Activated T-helper 1 cell treated with anti-CD3 and anti-CD28 coated beads, Interleukin-12 subunit alpha, Interleukin-12 subunit beta, Interleukin-2, Interleukin-4 antibody, amounts not matched to agents 30 ng/mL and 10 ng/mL and 1 ng/mL, durations not matched to agents 14 hours and 24 hours and 36 hours (primary cell): Measurements from ENCODE around the gene APBA2. TPM values are rescaled to one million over a fixed set of nuclear protein-coding genes. Genes with fewer than 3 reads are reported as not detected.
"Not testable (repeated sequence)": the region's sequence is repeated elsewhere in the genome, so short reads cannot be mapped to it uniquely, and the experiment has no call there.

Experiments used
- DNase-seq: peaks from one replicate; pipeline ENCODE4 v3.0.0; 2021; ENCODE audit warnings: low spot score
- H3K27ac Mint-ChIP-seq: one replicate; pipeline ENCODE4 v1.8.0; 2021; ENCODE audit warnings: mild to moderate bottlenecking, mixed read lengths
- H3K27me3 Mint-ChIP-seq: one replicate; pipeline ENCODE4 v1.8.0; 2022; ENCODE audit warnings: mild to moderate bottlenecking, moderate library complexity, mixed read lengths; ENCODE audit not compliant: insufficient read depth
- H3K36me3 Mint-ChIP-seq: one replicate; pipeline ENCODE4 v1.8.0; 2021; ENCODE audit warnings: low read depth, mixed read lengths
- H3K4me1 Mint-ChIP-seq: one replicate; pipeline ENCODE4 v1.8.0; 2021; ENCODE audit warnings: low read depth, mixed read lengths
- H3K4me3 Mint-ChIP-seq: one replicate; pipeline ENCODE4 v1.8.0; 2021; ENCODE audit warnings: mild to moderate bottlenecking, moderate library complexity, mixed read lengths
- H3K9me3 Mint-ChIP-seq: one replicate; pipeline ENCODE4 v1.8.0; 2021; ENCODE audit warnings: mixed read lengths
- intact Hi-C: fragments of 100-400 bp; cut with micrococcal nuclease; formaldehyde crosslinking; loops from one replicate; pipeline ENCODE4 v1.15.1; 2024
- total RNA-seq: library from RNA; stranded (reverse); gene quantifications from 2 replicates; pipeline ENCODE4 v1.2.3, GENCODE V29; 2022

APBA2 gene
- total RNA-seq, 1 donor from 2014 or later: 0.80 TPM

- DNase-seq, intact Hi-C loops, H3K9me3 Mint-ChIP-seq, H3K4me3 Mint-ChIP-seq, H3K27ac Mint-ChIP-seq, H3K36me3 Mint-ChIP-seq, H3K27me3 Mint-ChIP-seq, H3K4me1 Mint-ChIP-seq: not testable (repeated sequence)
Measured at GRCh38 chr15:29167122-29167521, 281.3 kb downstream of the APBA2 start.

Other genes with a start within 250 kb of the APBA2 start
- 1.1 and 1.5 TPM in 2 replicates for gene GOLGA8M, start 173.6 kb upstream of the APBA2 start, total RNA-seq
- gene GOLGA6L7, start 37.3 kb upstream of the APBA2 start, total RNA-seq: not detected in 2 replicates